ENCODE results near the gene CEP85. TPM values are rescaled to one million over a fixed set of nuclear protein-coding genes. Genes with fewer than 3 reads are reported as not detected.

Gene CEP85
- total RNA-seq, 1 experiment from 2014 or later: 51.8 TPM

DNA sequence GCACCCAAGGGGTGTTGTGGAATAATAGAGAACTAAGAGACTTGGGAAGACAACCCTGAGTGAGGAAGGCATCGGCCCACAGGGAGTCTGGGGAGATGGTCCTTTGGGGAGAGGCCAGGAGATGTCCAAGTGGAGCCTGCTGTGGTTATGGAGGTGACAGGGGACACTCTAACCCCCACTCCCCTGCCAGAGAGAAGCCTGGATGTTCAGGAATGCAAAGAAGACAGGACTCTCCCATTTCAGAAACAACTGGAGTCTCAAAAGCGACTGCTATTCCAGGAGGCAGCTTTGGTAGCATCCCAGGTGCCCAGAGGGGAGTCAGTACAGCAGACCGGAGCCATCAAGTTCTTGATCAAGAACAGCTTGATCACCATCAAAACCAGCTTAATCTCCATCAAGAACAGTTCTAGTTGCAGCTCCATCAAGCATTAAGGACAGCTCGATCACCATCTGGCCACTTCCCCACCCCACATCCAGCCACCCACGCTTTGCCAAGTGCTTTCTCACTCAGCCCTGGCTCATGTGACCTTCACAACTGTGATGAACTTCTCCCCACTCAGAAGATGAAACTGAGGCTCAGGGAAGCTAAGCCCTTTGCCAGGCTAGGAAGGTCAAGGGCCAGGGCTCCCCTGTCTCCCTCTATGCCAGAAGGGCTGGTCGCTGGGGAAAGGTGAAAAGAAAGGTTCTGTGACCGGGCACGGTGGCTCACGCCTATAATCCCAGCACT, 84.5 kb downstream of the CEP85 start:
- in situ Hi-C loops (cut with HindIII; ENCODE audit: low pct_unique_long_range_greater_than_20kb, low sequenced_read_pairs) (no loop called here), intact Hi-C loops (cut with micrococcal nuclease; ENCODE audit: unreplicated experiment) (no loop called here)
- no peak for DNase-seq (ENCODE audit: low read depth, low spot score)
- H3K9me3 ChIP-seq (ENCODE audit: control insufficient read depth, insufficient read depth, low read depth, low read length): no peaks in the 10 kb centered on the region
- TF ChIP-seq SIN3A (IDR thresholded peaks at IDR 0.05; ENCODE audit: borderline replicate concordance, insufficient read depth, low read depth, low read length) (no peak), POLR2AphosphoS5 (IDR thresholded peaks at IDR 0.05; ENCODE audit: low read depth, low read length) (no peak), TCF7L2 (IDR thresholded peaks at IDR 0.05; ENCODE audit: low read depth, low read length) (no peak)
- TF ChIP-seq, protein P1, sequence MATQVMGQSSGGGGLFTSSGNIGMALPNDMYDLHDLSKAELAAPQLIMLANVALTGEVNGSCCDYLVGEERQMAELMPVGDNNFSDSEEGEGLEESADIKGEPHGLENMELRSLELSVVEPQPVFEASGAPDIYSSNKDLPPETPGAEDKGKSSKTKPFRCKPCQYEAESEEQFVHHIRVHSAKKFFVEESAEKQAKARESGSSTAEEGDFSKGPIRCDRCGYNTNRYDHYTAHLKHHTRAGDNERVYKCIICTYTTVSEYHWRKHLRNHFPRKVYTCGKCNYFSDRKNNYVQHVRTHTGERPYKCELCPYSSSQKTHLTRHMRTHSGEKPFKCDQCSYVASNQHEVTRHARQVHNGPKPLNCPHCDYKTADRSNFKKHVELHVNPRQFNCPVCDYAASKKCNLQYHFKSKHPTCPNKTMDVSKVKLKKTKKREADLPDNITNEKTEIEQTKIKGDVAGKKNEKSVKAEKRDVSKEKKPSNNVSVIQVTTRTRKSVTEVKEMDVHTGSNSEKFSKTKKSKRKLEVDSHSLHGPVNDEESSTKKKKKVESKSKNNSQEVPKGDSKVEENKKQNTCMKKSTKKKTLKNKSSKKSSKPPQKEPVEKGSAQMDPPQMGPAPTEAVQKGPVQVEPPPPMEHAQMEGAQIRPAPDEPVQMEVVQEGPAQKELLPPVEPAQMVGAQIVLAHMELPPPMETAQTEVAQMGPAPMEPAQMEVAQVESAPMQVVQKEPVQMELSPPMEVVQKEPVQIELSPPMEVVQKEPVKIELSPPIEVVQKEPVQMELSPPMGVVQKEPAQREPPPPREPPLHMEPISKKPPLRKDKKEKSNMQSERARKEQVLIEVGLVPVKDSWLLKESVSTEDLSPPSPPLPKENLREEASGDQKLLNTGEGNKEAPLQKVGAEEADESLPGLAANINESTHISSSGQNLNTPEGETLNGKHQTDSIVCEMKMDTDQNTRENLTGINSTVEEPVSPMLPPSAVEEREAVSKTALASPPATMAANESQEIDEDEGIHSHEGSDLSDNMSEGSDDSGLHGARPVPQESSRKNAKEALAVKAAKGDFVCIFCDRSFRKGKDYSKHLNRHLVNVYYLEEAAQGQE (IDR thresholded peaks at IDR 0.05; ENCODE audit: insufficient read depth in 1 of 2, low read depth in 2 of 2, low read length in 1 of 2): no peak
- TF ChIP-seq, protein P2, sequence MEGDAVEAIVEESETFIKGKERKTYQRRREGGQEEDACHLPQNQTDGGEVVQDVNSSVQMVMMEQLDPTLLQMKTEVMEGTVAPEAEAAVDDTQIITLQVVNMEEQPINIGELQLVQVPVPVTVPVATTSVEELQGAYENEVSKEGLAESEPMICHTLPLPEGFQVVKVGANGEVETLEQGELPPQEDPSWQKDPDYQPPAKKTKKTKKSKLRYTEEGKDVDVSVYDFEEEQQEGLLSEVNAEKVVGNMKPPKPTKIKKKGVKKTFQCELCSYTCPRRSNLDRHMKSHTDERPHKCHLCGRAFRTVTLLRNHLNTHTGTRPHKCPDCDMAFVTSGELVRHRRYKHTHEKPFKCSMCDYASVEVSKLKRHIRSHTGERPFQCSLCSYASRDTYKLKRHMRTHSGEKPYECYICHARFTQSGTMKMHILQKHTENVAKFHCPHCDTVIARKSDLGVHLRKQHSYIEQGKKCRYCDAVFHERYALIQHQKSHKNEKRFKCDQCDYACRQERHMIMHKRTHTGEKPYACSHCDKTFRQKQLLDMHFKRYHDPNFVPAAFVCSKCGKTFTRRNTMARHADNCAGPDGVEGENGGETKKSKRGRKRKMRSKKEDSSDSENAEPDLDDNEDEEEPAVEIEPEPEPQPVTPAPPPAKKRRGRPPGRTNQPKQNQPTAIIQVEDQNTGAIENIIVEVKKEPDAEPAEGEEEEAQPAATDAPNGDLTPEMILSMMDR (IDR thresholded peaks at IDR 0.05): no peak
- no TSS peak for BruUV-seq (replicated peaks)
- ChIA-PET POLR2A (no interaction called here), CTCF (interaction anchor here (0.6 kb wide), 1 partner anchor 44 kb away, joined by 5 read pairs; no protein-coding TSS in a partner anchor)
- no peaks in the 10 kb centered on the region for H3K27me3 ChIP-seq (ENCODE audit: control insufficient read depth, insufficient read depth, low read length)
- H3K4me1 ChIP-seq (ENCODE audit: control insufficient read depth, insufficient read depth, low read length): no peaks in the 10 kb centered on the region
- ATAC-seq: no peak
- no peak overlapping the region for H3K4me3 ChIP-seq (ENCODE audit: low read depth in 2 of 2, low read length in 2 of 2)
- no peak overlapping the region for H3K27ac ChIP-seq (ENCODE audit: low read length)
- no peaks in the 10 kb centered on the region for H3K36me3 ChIP-seq (ENCODE audit: control insufficient read depth, insufficient read depth, low read length)

DNA sequence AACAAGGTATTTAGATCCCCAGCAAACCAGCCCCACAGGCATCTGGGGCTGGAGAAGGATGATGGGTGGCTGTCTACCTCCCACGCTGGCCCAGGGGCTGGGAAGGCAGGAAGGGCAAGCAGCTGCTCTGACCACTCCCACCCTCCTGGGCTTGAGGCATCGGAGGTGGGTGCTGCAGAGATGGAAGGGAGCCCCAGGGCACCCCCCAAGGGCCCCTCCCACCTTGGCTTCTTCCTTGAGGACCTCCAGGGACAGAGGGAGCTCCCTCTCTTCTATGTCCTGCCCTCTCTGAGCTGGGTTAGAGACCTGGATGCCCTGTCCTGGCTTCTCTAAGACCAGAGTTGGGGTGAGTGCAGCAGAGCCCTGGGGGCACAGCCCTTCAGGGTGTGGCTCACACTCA, 86.9 kb downstream of the CEP85 start:
- no peaks in the 10 kb centered on the region for H3K4me1 ChIP-seq (ENCODE audit: control insufficient read depth, insufficient read depth, low read length)
- DNase-seq (ENCODE audit: low read depth, low spot score) (no peak), ATAC-seq (peak; percentile 29; the same call in 1 of the 2 replicates)
- POLR2A ChIA-PET: interaction anchor here (0.5 kb wide), 1 partner anchor 11 kb away, joined by 3 read pairs; no protein-coding TSS in a partner anchor
- intact Hi-C loops (cut with micrococcal nuclease; ENCODE audit: unreplicated experiment) (loop anchor here (2.0 kb wide), 1 partner anchor 36 kb away; no protein-coding TSS in a partner anchor), in situ Hi-C loops (cut with HindIII; ENCODE audit: low pct_unique_long_range_greater_than_20kb, low sequenced_read_pairs) (no loop called here)
- no peak overlapping the region for H3K4me3 ChIP-seq (ENCODE audit: low read depth in 2 of 2, low read length in 2 of 2)
- BruUV-seq (replicated peaks): no TSS peak
- TF ChIP-seq, protein P1 (IDR thresholded peaks at IDR 0.05; ENCODE audit: insufficient read depth in 1 of 2, low read depth in 2 of 2, low read length in 1 of 2): no peak
- no peak for TF ChIP-seq SIN3A (IDR thresholded peaks at IDR 0.05; ENCODE audit: borderline replicate concordance, insufficient read depth, low read depth, low read length)
- TF ChIP-seq TCF7L2 (IDR thresholded peaks at IDR 0.05; ENCODE audit: low read depth, low read length): no peak
- no peak for TF ChIP-seq POLR2AphosphoS5 (IDR thresholded peaks at IDR 0.05; ENCODE audit: low read depth, low read length)
- TF ChIP-seq, protein P2 (IDR thresholded peaks at IDR 0.05): no peak
- no peak overlapping the region for H3K27ac ChIP-seq (ENCODE audit: low read length)
- H3K36me3 ChIP-seq (ENCODE audit: control insufficient read depth, insufficient read depth, low read length): no peaks in the 10 kb centered on the region
- CTCF ChIA-PET: interaction anchor here (1.0 to 2.0 kb wide), 2 partner anchors 41 to 47 kb away, joined by 4 read pairs; no protein-coding TSS in a partner anchor
- H3K27me3 ChIP-seq (ENCODE audit: control insufficient read depth, insufficient read depth, low read length): no peaks in the 10 kb centered on the region
- H3K9me3 ChIP-seq (ENCODE audit: control insufficient read depth, insufficient read depth, low read depth, low read length): no peaks in the 10 kb centered on the region

Measured in Panc1 (cell line).